HCT116 (cell line): Measurements from ENCODE around the gene TEP1.

Experiments
- CTCF ChIP-seq, 3 experiments: fragments of 200-600 bp in 1 of 3; sonication (generic) in 1 of 3; IDR thresholded peaks in 2 of 3; conservative IDR thresholded peaks in 1 of 3; 2 replicates each; pipeline ENCODE4 v1.5.1; 2012 to 2017; ENCODE audit warnings: low read depth in 2 of 3, low read length in 2 of 3, antibody characterized with exemption in 1 of 3, borderline replicate concordance in 1 of 3, control low read depth in 1 of 3, mild to moderate bottlenecking in 1 of 3, mixed read lengths in 1 of 3, mixed run types in 1 of 3, moderate library complexity in 1 of 3; ENCODE audit not compliant: insufficient read depth in 1 of 3
- EZH2 ChIP-seq: fragments of 200-600 bp; sonication (generic); IDR thresholded peaks from 2 replicates; pipeline ENCODE4 v1.6.1; 2017; ENCODE audit warnings: antibody characterized with exemption, mixed run types
- EZH2phosphoT487 ChIP-seq: fragments of 200-600 bp; IDR thresholded peaks from 2 replicates; pipeline ENCODE4 v1.6.1; 2018; ENCODE audit warnings: antibody characterized with exemption, borderline replicate concordance
- JUND ChIP-seq: IDR thresholded peaks from 2 replicates; pipeline ENCODE4 v1.6.1; 2012
- POLR2A ChIP-seq: IDR thresholded peaks from 2 replicates; pipeline ENCODE4 v1.7.0; 2011; ENCODE audit warnings: borderline replicate concordance; ENCODE audit not compliant: insufficient read depth, insufficient read length; ENCODE audit errors: extremely low read depth
- POLR2AphosphoS5 ChIP-seq: IDR thresholded peaks from 2 replicates; pipeline ENCODE4 v1.6.1; 2011; ENCODE audit warnings: mild to moderate bottlenecking, low read depth, low read length, moderate library complexity
- RAD21 ChIP-seq: IDR thresholded peaks from 2 replicates; pipeline ENCODE4 v1.6.1; 2012; ENCODE audit warnings: low read depth, mild to moderate bottlenecking
- REST ChIP-seq: IDR thresholded peaks from 2 replicates; pipeline ENCODE4 v1.6.1; 2012; ENCODE audit warnings: low read depth
- SIN3A ChIP-seq: IDR thresholded peaks from 2 replicates; pipeline ENCODE4 v1.6.1; 2012; ENCODE audit warnings: low read depth
- ZFX ChIP-seq: fragments of 450-650 bp; IDR thresholded peaks from 2 replicates; pipeline ENCODE4 v1.6.1; 2017

DNA sequence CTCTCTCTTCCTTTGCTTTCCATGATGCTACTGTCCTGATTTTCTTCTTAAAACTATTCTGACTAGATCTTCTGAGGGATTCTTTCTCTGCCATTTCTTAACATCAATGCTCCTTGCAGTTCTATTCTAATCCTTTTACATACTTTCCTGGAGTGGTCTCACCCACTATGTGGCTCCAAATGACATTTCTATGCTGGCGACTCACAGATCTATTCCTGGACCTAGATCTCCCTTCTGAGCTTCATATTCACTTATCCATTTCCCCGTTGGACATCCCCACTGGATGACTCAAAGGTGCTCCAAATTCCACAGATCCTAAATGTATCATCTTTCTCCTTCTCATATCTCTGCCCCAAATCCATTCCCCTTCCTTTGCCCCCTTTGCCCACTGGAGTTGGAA, 4.1 kb downstream of the TEP1 start:
- TF ChIP-seq POLR2A: no peak
- no peak for TF ChIP-seq JUND
- TF ChIP-seq CTCF (IDR thresholded peaks at IDR 0.05 in 2 of 3, conservative IDR thresholded peaks at IDR 0.05 in 1 of 3; ENCODE audit: borderline replicate concordance in 1 of 3, insufficient read depth in 1 of 3, low read depth in 2 of 3, low read length in 2 of 3): no peak
- TF ChIP-seq POLR2AphosphoS5: no peak
- TF ChIP-seq EZH2: no peak
- no peak for TF ChIP-seq REST
- no peak for TF ChIP-seq EZH2phosphoT487
- TF ChIP-seq ZFX: no peak
- no peak for TF ChIP-seq SIN3A
- TF ChIP-seq RAD21: no peak
